ENCODE results near the gene RNFT2. TPM values are rescaled to one million over a fixed set of nuclear protein-coding genes. Genes with fewer than 3 reads are reported as not detected.

RNFT2 gene
- polyA plus RNA-seq, 1 donor (not counting 4 experiments of a cell fraction or from before 2014, with no cell fraction given): 0.96 TPM

- Histone ChIP-seq H3K4me1 (ENCODE audit: control insufficient read depth, extremely low read depth, insufficient read depth, low read length) (no peaks in the 10 kb centered on the region), H3K4me2 (ENCODE audit: control insufficient read depth, extremely low read depth, insufficient read depth, low read depth, low read length) (no peak overlapping the region), H3K4me3 (ENCODE audit: control insufficient read depth in 2 of 3, extremely low read depth in 1 of 3, insufficient read depth in 2 of 3, low read depth in 1 of 3, low read length in 3 of 3) (no peak overlapping the region), H3K27ac (ENCODE audit: control insufficient read depth, insufficient read depth, low read length) (no peak overlapping the region), H2AFZ (ENCODE audit: control insufficient read depth, low read length) (no peak overlapping the region), H3K27me3 (ENCODE audit: control insufficient read depth, extremely low read depth, insufficient read depth, low read length) (no peaks in the 10 kb centered on the region), H3K9me3 (ENCODE audit: control insufficient read depth, low read depth, low read length) (no peaks in the 10 kb centered on the region), H3K9me1 (ENCODE audit: control insufficient read depth, extremely low read depth, insufficient read depth, low read length) (no peaks in the 10 kb centered on the region), H3K36me3 (ENCODE audit: control insufficient read depth in 2 of 2, extremely low read depth in 1 of 2, insufficient read depth in 2 of 2, low read length in 2 of 2) (no peaks in the 10 kb centered on the region), H3K79me2 (ENCODE audit: control insufficient read depth, insufficient read depth, low read length) (no peaks in the 10 kb centered on the region), H4K20me1 (ENCODE audit: control insufficient read depth, extremely low read depth, insufficient read depth, low read length) (no peaks in the 10 kb centered on the region), H3K9ac (ENCODE audit: control insufficient read depth, extremely low read depth, insufficient read depth, low read length) (no peak overlapping the region)
- no peak for TF ChIP-seq EZH2 (IDR thresholded peaks at IDR 0.05; ENCODE audit: low read length)
- TF ChIP-seq, protein P1, sequence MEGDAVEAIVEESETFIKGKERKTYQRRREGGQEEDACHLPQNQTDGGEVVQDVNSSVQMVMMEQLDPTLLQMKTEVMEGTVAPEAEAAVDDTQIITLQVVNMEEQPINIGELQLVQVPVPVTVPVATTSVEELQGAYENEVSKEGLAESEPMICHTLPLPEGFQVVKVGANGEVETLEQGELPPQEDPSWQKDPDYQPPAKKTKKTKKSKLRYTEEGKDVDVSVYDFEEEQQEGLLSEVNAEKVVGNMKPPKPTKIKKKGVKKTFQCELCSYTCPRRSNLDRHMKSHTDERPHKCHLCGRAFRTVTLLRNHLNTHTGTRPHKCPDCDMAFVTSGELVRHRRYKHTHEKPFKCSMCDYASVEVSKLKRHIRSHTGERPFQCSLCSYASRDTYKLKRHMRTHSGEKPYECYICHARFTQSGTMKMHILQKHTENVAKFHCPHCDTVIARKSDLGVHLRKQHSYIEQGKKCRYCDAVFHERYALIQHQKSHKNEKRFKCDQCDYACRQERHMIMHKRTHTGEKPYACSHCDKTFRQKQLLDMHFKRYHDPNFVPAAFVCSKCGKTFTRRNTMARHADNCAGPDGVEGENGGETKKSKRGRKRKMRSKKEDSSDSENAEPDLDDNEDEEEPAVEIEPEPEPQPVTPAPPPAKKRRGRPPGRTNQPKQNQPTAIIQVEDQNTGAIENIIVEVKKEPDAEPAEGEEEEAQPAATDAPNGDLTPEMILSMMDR (optimal IDR thresholded peaks at IDR 0.05 in 1 of 3, IDR thresholded peaks at IDR 0.05 in 1 of 3, conservative IDR thresholded peaks at IDR 0.05 in 1 of 3; ENCODE audit: extremely low read depth in 1 of 3, insufficient read depth in 2 of 3, low read length in 3 of 3): no peak
- no peak for FAIRE-seq
- DNase-seq (ENCODE audit: low read depth, low spot score): no peak
- dilution Hi-C loops (cut with MboI; ENCODE audit: extremely low pct_ligation_motif_present, low sequenced_read_pairs): no loop called here
Measured at GRCh38 chr12:116766285-116766684, 28.2 kb downstream of the RNFT2 start.

DNA sequence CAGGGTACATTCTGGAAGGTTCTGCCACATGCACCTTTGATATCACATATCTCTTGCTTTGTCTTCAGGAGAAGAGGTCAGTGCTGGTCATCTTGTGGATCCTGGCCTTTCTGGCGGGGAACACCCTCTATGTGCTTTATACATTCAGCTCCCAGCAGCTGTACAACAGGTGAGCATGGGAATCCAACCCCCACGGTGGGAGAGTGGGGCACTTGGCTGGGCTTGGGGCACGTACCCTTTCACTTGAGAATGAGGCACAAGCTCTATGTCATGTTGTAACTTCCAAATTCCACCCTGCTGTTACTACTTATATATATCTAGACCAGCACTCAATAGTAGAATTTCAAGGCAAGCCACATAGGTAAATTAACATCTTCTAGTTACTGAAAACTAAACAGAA lies 28.6 kb downstream of the RNFT2 start:
- DNase-seq (ENCODE audit: low read depth, low spot score) (no peak), FAIRE-seq (no peak)

More for the DNA sequence above, 28.6 kb downstream of the RNFT2 start:
- H3K9ac ChIP-seq (ENCODE audit: control insufficient read depth, extremely low read depth, insufficient read depth, low read length): no peak overlapping the region
- no peaks in the 10 kb centered on the region for H4K20me1 ChIP-seq (ENCODE audit: control insufficient read depth, extremely low read depth, insufficient read depth, low read length)
- no peak overlapping the region for H2AFZ ChIP-seq (ENCODE audit: control insufficient read depth, low read length)
- H3K27me3 ChIP-seq (ENCODE audit: control insufficient read depth, extremely low read depth, insufficient read depth, low read length): no peaks in the 10 kb centered on the region
- dilution Hi-C loops (cut with MboI; ENCODE audit: extremely low pct_ligation_motif_present, low sequenced_read_pairs): no loop called here
- H3K79me2 ChIP-seq (ENCODE audit: control insufficient read depth, insufficient read depth, low read length): no peaks in the 10 kb centered on the region
- H3K4me3 ChIP-seq (ENCODE audit: control insufficient read depth in 2 of 3, extremely low read depth in 1 of 3, insufficient read depth in 2 of 3, low read depth in 1 of 3, low read length in 3 of 3): no peak overlapping the region
- no peaks in the 10 kb centered on the region for H3K9me3 ChIP-seq (ENCODE audit: control insufficient read depth, low read depth, low read length)
- H3K27ac ChIP-seq (ENCODE audit: control insufficient read depth, insufficient read depth, low read length): no peak overlapping the region
- H3K4me1 ChIP-seq (ENCODE audit: control insufficient read depth, extremely low read depth, insufficient read depth, low read length): no peaks in the 10 kb centered on the region
- H3K9me1 ChIP-seq (ENCODE audit: control insufficient read depth, extremely low read depth, insufficient read depth, low read length): no peaks in the 10 kb centered on the region
- no peak for TF ChIP-seq EZH2 (IDR thresholded peaks at IDR 0.05; ENCODE audit: low read length)
- TF ChIP-seq, protein P1 (optimal IDR thresholded peaks at IDR 0.05 in 1 of 3, IDR thresholded peaks at IDR 0.05 in 1 of 3, conservative IDR thresholded peaks at IDR 0.05 in 1 of 3; ENCODE audit: extremely low read depth in 1 of 3, insufficient read depth in 2 of 3, low read length in 3 of 3): no peak
- no peak overlapping the region for H3K4me2 ChIP-seq (ENCODE audit: control insufficient read depth, extremely low read depth, insufficient read depth, low read depth, low read length)
- H3K36me3 ChIP-seq (ENCODE audit: control insufficient read depth in 2 of 2, extremely low read depth in 1 of 2, insufficient read depth in 2 of 2, low read length in 2 of 2): no peaks in the 10 kb centered on the region

Data from keratinocyte (primary cell).